GM18873 (cell line): ENCODE measurements around the gene PAK5.
"Not testable (repeated sequence)": the region's sequence is repeated elsewhere in the genome, so short reads cannot be mapped to it uniquely, and the experiment has no call there.

ENCODE experiments used
- ATAC-seq: cut with Tn5 transposase; IDR thresholded peaks from one replicate; pipeline ENCODE4 v1.9.1; 2021; ENCODE audit warnings: mild to moderate bottlenecking, moderate library complexity, moderate number of reproducible peaks; ENCODE audit not compliant: unreplicated experiment, low FRiP score

Gene PAK5

GRCh38 chr20:9689041-9689440, 149.8 kb downstream of the PAK5 start:
- ATAC-seq = no peak

- ATAC-seq = no peak
Observed at GRCh38 chr20:9686866-9687265, 152.0 kb downstream of the PAK5 start.

- ATAC-seq = no peak
Observed at GRCh38 chr20:9686455-9686854, 152.4 kb downstream of the PAK5 start.

DNA sequence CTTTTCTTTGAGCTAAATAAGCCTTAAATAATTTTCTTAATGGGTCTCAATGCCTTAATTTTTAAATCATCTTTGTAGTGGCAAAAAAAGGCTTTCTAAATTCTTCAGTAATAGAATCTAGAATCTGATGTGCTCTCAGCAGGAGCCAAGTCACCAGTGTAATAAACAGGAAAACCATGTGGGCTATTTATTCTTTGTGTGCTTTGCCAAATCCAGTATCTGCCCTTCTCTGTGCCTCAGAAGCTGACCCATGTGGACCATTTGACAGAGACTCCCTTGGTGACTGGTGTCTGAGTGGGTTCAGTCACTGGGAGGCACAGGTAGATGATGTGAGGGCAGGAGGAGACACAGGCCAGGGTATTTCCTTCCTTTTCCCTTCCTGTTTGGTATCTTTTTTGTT, 152.9 kb downstream of the PAK5 start:
- no peak for ATAC-seq

- no peak for ATAC-seq
Observed at GRCh38 chr20:9685011-9685410, 153.9 kb downstream of the PAK5 start.

DNA sequence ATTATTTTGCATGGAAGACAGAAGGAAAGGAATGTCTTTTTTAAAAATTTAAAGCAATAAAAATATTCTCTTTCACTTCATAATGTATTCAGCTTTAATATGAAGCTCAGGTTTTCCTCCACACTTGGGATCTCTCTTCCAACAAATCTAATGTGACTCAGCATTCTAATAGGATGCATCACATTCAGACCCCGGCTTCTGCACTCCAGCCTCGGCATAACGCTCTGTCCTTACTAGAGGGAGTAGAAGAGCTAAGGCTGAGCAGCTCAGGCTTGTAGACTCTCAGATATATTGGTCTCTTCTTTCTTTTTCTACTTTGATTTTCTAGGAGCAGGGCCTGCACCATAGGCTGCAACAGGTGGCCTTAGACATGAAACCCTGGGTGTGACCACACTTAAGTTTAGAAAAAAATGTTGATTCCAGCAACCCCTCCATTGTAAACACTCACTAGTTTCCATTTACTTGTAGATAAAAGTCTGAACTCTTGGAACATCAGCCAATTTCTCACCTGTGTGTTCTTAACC, 161.7 kb downstream of the PAK5 start:
- no peak for ATAC-seq

DNA sequence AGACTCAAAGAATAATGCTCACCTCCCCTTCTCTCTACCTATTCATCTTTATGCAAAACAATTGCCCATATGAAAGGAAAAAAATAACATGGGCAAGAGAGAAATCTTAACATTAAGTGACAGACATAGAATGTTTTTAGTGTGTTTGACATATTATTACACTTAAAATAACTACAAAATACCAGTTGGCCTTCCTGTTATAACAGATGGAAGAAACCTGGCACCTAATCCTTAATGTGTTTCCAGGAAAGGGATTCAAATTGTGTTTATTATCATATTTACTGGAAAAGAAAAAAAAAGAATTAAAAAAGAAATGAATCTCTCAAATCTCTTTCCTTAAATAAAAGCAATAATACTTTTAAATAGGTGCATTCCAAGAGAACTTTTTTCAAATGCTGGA, 165.9 kb downstream of the PAK5 start:
- no peak for ATAC-seq

GRCh38 chr20:9672027-9672426, 166.8 kb downstream of the PAK5 start:
- ATAC-seq = no peak

DNA sequence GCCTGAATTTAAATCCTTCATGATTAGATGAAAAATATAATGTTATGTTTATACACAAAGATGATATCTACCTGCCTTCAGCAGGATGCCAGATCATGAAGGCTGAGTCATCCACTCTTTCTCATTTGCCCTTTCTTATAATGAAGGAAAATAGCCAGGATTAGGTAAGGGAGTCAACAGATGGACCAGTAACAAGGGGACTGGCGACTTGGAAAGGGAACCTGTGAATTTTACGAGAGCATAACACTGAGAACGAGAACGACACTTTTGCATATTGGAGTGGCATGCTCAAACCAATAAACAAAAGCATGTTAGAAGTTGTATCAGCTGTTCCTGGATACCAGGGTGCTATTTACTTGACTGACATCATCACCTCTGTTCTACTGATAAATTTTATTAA, 170.5 kb downstream of the PAK5 start:
- ATAC-seq = no peak

- no peak for ATAC-seq
Observed at GRCh38 chr20:9663423-9663822, 175.5 kb downstream of the PAK5 start.

GRCh38 chr20:9660236-9660868, 178.5 kb downstream of the PAK5 start:
- ATAC-seq = no peak

DNA sequence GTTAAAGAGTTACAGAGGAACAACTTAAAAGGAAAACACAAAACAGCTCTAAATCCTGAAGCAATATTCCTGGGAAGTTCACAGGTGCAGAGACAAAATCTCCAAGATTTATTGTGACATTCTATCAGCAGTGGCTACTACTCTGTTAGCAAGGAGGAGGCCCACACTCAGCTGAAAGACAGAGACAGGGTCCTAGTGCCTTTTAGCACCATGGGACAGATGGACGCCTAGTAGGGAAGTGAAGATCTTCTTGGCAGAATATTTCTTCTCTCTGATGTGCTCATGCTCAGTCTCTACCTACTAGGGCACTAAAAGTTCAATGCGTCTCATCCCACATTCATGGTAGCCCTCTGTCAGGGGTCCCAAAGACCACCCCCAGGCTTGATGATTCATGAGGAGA, 191.1 kb downstream of the PAK5 start:
- no peak for ATAC-seq

DNA sequence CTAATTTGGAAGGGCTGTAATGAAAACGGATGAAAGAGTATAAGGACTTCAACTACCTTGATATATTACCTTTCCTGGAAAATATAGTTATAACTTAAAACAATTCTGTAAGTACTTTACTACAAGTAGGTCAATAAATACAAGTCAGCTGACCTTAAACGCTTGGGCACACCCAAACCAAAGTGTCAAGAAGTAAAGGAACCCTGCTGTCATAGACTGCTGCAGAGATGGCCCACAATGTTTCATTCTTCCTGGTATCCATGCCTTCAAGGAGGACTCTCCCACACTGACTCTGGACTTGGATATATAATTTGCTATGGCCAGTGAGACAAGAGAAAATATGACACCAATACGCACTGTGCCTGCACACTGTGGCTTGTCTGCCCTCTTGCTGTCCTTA, 192.5 kb downstream of the PAK5 start:
- ATAC-seq = no peak

- no peak for ATAC-seq
Observed at GRCh38 chr20:9642882-9643281, 196.0 kb downstream of the PAK5 start.

DNA sequence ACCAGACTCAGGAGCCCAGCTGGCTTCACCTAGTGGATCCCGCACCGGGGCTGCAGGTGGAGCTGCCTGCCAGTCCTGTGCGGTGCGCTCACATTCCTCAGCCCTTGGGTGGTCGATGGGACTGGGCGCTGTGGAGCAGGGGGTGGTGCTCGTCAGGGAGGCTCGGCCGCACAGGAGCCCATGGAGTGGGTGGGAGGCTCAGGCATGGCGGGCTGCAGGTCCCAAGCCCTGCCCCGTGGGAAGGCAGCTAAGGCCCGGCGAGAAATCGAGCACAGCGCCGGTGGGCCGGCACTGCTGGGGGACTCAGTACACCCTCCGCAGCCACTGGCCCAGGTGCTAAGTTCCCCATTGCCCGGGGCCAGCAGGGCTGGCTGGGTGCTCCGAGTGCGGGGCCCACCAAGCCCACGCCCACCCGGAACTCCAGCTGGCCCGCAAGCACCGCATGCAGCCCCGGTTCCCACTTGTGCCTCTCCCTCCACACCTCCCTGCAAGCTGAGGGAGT, 197.3 kb downstream of the PAK5 start:
- not testable (repeated sequence) for ATAC-seq

- no peak for ATAC-seq
Observed at GRCh38 chr20:9637889-9638288, 201.0 kb downstream of the PAK5 start.

- no peak for ATAC-seq
Observed at GRCh38 chr20:9635750-9636149, 203.1 kb downstream of the PAK5 start.

GRCh38 chr20:9634327-9634726, 204.5 kb downstream of the PAK5 start:
- no peak for ATAC-seq

DNA sequence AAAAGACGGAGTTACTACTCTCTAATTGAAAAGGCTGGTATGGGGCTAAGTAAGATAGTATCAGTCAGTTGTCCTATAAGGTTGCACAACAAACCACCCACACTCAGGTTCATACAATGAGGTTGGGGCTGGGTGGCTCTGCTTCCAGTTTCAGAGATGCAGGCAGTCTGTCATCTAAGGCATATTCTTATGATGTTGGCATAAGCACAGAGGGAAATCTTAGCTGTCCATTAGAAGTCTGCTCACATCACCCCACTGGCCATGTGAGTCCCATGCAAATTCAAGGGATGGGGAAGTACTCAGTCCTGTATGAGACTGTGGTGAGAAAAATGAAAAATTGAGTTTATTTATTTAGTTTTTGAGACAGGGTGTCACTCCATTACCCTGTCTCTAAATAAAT, 205.9 kb downstream of the PAK5 start:
- ATAC-seq = no peak

DNA sequence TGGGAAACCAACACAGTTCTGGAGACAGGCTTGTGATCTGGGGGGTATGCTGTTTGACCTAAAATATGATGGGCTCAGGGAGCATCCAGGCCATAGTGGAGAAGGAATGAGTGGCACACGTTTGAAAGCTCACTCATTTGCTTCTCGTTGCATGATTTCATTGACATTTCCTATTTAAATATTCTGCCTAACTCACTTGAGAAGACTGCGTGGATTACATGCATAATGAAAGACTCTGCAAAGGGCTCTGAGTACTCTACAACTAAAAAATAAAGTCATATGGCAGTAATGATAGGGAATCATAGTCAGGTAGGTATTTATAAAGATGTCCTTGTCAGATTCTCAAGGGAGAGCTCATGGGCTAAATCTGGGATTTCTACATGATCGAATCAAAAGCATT, 206.6 kb downstream of the PAK5 start:
- ATAC-seq = no peak

DNA sequence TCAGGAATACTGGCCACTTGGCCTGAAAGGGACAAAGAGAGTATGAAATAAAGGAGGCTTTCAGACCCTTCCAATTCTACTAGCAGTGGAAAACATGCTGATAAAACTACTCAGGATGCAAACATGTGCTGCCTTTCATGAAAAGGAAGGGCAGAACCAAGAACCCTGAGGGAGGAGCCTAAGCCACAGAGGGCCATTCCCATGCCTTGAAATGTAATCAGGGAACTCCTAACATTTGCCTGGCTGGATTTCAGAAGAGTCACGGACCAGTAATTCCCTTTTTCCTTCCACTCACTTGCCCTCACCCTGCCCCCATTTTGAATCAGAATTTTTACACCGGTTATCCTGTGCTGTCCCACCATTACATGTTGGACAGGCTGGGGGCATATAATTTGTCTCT, 208.3 kb downstream of the PAK5 start:
- ATAC-seq = no peak

- no peak for ATAC-seq
Observed at GRCh38 chr20:9629831-9630230, 209.0 kb downstream of the PAK5 start.

GRCh38 chr20:9628589-9628988, 210.3 kb downstream of the PAK5 start:
- no peak for ATAC-seq
